Stomach (tissue), 9 donors: ENCODE data around the gene FCN1. TPM values are rescaled to one million over a fixed set of nuclear protein-coding genes. Genes with fewer than 3 reads are reported as not detected.

Experiments
- DNase-seq, 2 donors: peaks; one replicate each; pipeline versions ENCODE4 v3.0.0 to v3.0.0-alpha.2; 2013 to 2019
- H3K27ac ChIP-seq, 5 donors: fragments of 200-600 bp in 4 of 5; sonication (generic) in 4 of 5; one replicate each; pipeline ENCODE4 v1.5.1; 2013 to 2019; ENCODE audit warnings: mild to moderate bottlenecking in 1 of 5, moderate library complexity in 1 of 5
- H3K27me3 ChIP-seq, 3 donors: fragments of 200-600 bp; sonication (generic); one replicate each; pipeline ENCODE4 v1.5.1; 2017 to 2019; ENCODE audit warnings: mixed run types in 1 of 3
- H3K36me3 ChIP-seq, 4 donors: fragments of 200-600 bp; sonication (generic); 1 replicate in 3 of 4; 2 replicates in 1 of 4; pipeline ENCODE4 v1.5.1; 2016 to 2019
- H3K4me1 ChIP-seq, 4 donors: fragments of 200-600 bp; sonication (generic); one replicate each; pipeline ENCODE4 v1.5.1; 2016 to 2019
- H3K4me3 ChIP-seq, 4 donors: fragments of 200-600 bp; sonication (generic) in 3 of 4; one replicate each; pipeline ENCODE4 v1.5.1; 2016 to 2019; ENCODE audit warnings: mild to moderate bottlenecking in 1 of 4
- H3K9me3 ChIP-seq, 4 donors: fragments of 200-600 bp; sonication (generic); one replicate each; pipeline ENCODE4 v1.5.1; 2016 to 2019
- CTCF ChIP-seq, 7 experiments: fragments of 450-650 bp in 4 of 7; fragments of 200-600 bp in 3 of 7; sonication (generic) in 3 of 7; IDR thresholded peaks; one replicate each; pipeline ENCODE4 v1.5.1; 2016 to 2019; ENCODE audit warnings: antibody characterized with exemption in 7 of 7, control low read depth in 2 of 7, mild to moderate bottlenecking in 1 of 7
- EP300 ChIP-seq: sonication (generic); formaldehyde crosslinking; IDR thresholded peaks from one replicate; pipeline ENCODE4 v1.6.1; 2017; ENCODE audit warnings: antibody characterized with exemption
- POLR2A ChIP-seq, 4 donors: fragments of 450-650 bp; IDR thresholded peaks; one replicate each; pipeline ENCODE4 v1.6.1; 2016; ENCODE audit warnings: antibody characterized with exemption in 4 of 4, control low read depth in 2 of 4, mild to moderate bottlenecking in 1 of 4, moderate library complexity in 1 of 4
- POLR2AphosphoS5 ChIP-seq, 3 donors: sonication (generic); formaldehyde crosslinking; IDR thresholded peaks; one replicate each; pipeline ENCODE4 v1.6.1; 2016; ENCODE audit warnings: antibody characterized with exemption in 3 of 3
- WGBS, 5 donors: extraction: QIAGEN DNeasy Blood & Tissue Kit in 3 of 5; methylation state at CpG; one replicate each; pipeline versions ENCODE4 v1.1.5 to v1.1.7; 2013 to 2018; 5-methylcytosine and 5-hydroxymethylcytosine counted together
- intact Hi-C: fragments of 100-400 bp; cut with DNase I; formaldehyde crosslinking; loops from one replicate; pipeline ENCODE4 v1.15.1; 2023; ENCODE audit warnings: low total_unique reads
- polyA plus RNA-seq, 3 donors: library from polyadenylated mRNA; stranded (reverse); fragments of 200-250 nt; gene quantifications; one replicate each; pipeline ENCODE4 v1.2.3, GENCODE V29; 2013
- total RNA-seq, 5 donors: library from RNA; depleted of rRNA; stranded (reverse); fragments of >200 nt; gene quantifications; one replicate each; pipeline versions ENCODE4 v1.1.0 to v1.2.3, GENCODE V29; 2014 to 2016
- donor health status: healthy with polysubstance abuse.
- donor health status: Bipolar disorder and iron deficiency.
- donor health status: healthy.

The FCN1 gene
- total and polyA plus RNA-seq, 8 donors: 0.38 to 2.8 (median 1.7) TPM; not detected in 4

GRCh38 chr9:134943411-134943810 is 25.7 kb upstream of the FCN1 start:
- 86 to 90% (median 90%) methylated on average over 11 to 13 of the region's 13 CpGs for WGBS, 5 donors

DNA sequence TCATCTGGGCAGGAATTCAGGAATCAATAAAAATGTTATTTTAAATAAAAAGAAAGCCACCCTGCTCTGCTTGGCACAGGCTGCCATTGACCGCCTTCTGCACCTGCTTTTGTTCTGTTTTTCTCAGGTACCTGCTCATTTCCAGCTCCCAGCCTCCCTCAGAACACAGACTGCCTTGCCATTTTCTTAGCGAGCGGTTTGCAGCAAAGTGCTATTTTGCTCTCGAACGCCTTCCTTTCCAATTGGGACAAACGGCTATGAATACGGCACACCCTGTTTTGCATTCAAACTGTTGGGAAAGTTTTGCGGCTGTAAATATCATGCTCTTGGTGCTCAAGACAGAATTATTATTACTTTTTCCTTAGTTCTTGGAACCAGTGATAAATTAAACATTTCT is 25.1 kb upstream of the FCN1 start:
- H3K4me3 ChIP-seq: no peak overlapping the region
- peaks cover 5 to 94% (median 36%) of the 10 kb centered on the region in 3 donors for H3K27me3 ChIP-seq
- no peaks in the 10 kb centered on the region for H3K36me3 ChIP-seq
- intact Hi-C loops: no loop called here
- TF ChIP-seq EP300 (no peak), CTCF (IDR thresholded peaks at IDR 0.05) (no peak), POLR2AphosphoS5 (IDR thresholded peaks at IDR 0.05) (no peak), POLR2A (IDR thresholded peaks at IDR 0.05) (no peak)
- 56 to 82% (median 72%) methylated on average over 8 of the region's 8 CpGs for WGBS, 5 donors
- peaks cover 0 to 21% (median 10%) of the 10 kb centered on the region in 4 donors for H3K4me1 ChIP-seq
- DNase-seq: no peak
- H3K27ac ChIP-seq: no peak overlapping the region
- no peaks in the 10 kb centered on the region for H3K9me3 ChIP-seq

More at GRCh38 chr9:134943411-134943810, 25.7 kb upstream of the FCN1 start:
- TF ChIP-seq CTCF (IDR thresholded peaks at IDR 0.05) (no peak), EP300 (no peak), POLR2A (IDR thresholded peaks at IDR 0.05) (no peak), POLR2AphosphoS5 (IDR thresholded peaks at IDR 0.05) (no peak)
- H3K27me3 ChIP-seq: peaks cover 5 to 93% (median 31%) of the 10 kb centered on the region in 3 donors
- no peaks in the 10 kb centered on the region for H3K36me3 ChIP-seq
- intact Hi-C loops: no loop called here
- H3K4me1 ChIP-seq: peaks cover 0 to 21% (median 9%) of the 10 kb centered on the region in 4 donors
- no peak overlapping the region for H3K27ac ChIP-seq
- no peak for DNase-seq
- no peak overlapping the region for H3K4me3 ChIP-seq
- H3K9me3 ChIP-seq: no peaks in the 10 kb centered on the region

DNA sequence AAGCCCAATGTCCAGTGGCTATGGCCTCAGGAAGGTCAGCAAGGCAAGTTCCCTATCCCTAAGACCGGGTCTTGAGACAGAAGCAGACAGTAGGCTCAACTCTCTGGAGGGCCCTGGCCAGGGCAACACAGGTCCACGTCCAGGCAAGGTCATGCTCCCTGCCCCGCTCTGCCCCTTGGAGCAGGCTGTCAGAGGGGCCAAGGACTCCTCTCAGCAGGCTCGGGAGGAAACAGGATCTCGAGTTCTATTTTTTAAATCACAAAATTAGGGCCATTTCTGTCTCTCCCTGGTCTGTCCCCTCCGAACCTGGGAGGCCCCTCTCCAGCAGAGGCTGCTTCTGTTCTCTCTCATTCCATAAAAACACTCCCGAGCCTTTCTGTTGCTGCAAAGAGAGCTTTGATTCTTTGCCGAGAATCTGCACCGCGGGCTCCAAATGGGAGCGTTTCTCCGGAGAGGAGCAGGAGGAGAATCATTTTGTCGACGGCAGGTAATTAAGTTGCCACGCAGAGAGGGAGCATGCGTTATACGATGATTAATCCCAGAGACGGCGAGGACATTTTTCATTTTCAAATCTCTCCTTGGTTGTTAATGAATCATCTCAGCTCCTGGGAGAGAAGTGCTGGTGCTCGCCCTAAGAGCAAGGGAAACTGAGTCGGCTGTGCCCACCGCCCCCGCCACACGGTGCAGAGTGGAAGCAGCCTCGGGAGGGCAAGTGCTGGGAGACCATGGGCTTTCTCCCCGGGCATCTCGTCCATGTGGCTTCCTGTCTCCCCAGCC is 24.5 kb upstream of the FCN1 start:
- Histone ChIP-seq H3K4me1 (peaks cover 0 to 21% (median 13%) of the 10 kb centered on the region in 4 donors), H3K27me3 (peaks cover under 1 to 94% (median 36%) of the 10 kb centered on the region in 3 donors), H3K9me3 (no peaks in the 10 kb centered on the region), H3K27ac (no peak overlapping the region), H3K36me3 (no peaks in the 10 kb centered on the region), H3K4me3 (no peak overlapping the region)
- 54 to 67% (median 60%) methylated on average over 25 to 27 of the region's 27 CpGs for WGBS, 5 donors
- no peak for TF ChIP-seq POLR2A (IDR thresholded peaks at IDR 0.05)
- TF ChIP-seq CTCF (IDR thresholded peaks at IDR 0.05): no peak
- TF ChIP-seq POLR2AphosphoS5 (IDR thresholded peaks at IDR 0.05): no peak
- no peak for TF ChIP-seq EP300
- intact Hi-C loops: no loop called here
- no peak for DNase-seq

DNA sequence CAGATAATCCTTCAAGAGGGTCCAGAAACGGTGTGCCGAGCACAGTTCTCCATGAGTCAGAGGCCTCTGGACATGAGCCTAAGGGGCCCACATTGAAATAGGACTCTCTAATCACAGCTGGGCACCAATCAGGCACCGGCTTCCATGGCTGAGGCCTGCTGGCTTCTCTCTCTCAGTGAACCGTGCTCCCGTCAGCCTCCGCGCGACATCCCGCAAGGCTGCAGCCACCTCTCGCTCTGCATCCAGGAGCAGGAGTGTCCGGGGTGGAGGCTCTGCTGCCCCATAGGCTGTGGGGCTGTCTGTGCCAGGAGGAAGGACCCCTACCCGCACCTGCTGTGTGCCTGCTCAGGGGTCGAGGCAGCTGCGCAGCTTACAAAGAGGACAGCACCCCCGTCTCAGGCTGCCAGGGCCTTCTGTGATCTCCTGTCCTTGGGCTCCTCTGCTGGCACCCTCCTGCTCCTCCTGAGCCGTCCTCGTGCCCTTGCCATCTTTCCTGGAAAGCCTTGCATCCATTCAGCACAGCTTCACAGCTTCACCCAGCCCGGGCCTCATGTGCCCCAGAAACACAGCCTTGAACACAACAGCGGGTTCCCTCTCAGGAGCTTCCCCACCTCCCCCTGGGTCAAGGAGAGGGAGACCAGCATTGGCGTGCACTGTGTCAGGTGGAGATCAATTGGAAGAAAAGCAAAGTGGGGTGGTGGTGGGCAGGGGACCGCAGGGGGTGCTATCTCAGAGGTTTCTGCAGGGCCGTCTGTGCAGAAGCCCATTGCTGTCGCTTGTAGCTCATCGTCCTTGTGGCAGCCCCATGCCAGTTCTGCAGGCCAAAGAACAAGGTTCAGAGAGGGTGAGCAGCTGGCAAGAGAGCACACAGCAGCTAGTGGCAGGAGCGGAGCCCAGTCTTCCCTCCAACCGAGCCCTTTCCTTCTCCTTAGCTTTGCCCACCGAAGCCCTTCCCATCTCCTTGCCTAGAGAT is 22.8 kb upstream of the FCN1 start:
- Histone ChIP-seq H3K4me3 (no peak overlapping the region), H3K27ac (no peak overlapping the region), H3K9me3 (no peaks in the 10 kb centered on the region), H3K27me3 (peaks cover 0 to 100% (median 36%) of the 10 kb centered on the region in 3 donors), H3K36me3 (no peaks in the 10 kb centered on the region), H3K4me1 (peaks cover 0 to 30% (median 13%) of the 10 kb centered on the region in 4 donors)
- intact Hi-C loops: no loop called here
- TF ChIP-seq EP300: no peak
- TF ChIP-seq POLR2AphosphoS5 (IDR thresholded peaks at IDR 0.05): no peak
- TF ChIP-seq POLR2A (IDR thresholded peaks at IDR 0.05): no peak
- no peak for TF ChIP-seq CTCF (IDR thresholded peaks at IDR 0.05)
- 83 to 90% (median 85%) methylated on average over 25 to 27 of the region's 27 CpGs for WGBS, 5 donors
- no peak for DNase-seq
